ENCODE measurements around the gene B4GALT4.

B4GALT4 gene

DNA sequence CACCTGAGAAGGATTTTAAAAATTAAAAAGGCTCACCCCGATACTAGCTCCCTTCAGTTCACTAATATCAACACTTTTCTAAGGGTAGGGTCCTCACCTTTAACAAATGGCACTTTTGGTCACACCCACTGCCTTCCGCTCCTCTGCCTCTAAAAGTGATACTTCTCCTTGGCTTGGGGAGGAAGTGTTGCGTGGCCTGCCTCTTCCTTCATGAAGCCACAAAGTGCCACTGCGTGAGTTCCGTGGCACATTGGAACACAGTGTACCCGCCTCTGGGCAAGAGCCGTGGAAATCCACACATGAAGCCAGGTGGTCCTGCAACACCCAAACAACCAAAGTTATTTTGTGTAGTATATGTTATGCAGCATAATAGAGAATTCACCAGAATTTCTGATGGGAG lies 3.9 kb downstream of the B4GALT4 start:
- no peak for DNase-seq

DNA sequence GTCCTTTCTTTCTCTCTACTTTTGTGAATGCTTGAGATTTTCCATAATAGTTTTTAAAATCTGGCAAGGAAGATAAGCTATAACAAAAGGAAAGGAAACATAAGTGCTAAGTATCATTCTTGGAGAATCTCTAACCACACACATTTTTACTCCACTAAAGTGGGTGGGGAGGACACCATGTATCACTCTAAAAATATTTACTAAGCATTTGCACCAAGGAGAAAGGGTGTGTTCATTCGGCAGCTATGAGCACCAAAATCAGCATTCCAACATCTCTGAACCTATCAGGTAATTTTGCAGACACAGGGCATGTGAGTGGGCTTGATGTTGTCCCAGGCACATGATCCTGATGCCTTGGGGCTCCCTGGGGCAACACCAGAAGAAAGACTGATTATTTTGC lies 5.5 kb downstream of the B4GALT4 start:
- no peak for DNase-seq

DNA sequence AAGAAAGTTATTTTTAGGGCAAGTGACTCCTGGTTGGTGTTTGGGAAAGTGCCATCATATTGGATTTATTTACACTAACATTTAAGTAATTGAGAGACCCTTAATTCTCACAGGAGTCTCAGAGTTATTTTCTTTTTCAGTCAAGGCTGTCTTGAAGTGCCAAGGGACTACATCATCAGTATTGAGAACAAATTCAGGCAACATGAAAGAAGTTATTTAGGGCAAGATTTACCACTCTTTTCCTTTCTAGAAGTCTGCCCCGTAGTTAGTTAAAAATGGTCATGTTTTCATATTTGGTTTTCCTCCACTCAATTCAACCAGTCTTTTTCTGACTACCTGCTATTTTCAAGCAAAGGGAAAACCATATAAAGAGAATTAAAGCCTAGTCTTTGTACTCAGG lies 6.1 kb downstream of the B4GALT4 start:
- DNase-seq: no peak

DNA sequence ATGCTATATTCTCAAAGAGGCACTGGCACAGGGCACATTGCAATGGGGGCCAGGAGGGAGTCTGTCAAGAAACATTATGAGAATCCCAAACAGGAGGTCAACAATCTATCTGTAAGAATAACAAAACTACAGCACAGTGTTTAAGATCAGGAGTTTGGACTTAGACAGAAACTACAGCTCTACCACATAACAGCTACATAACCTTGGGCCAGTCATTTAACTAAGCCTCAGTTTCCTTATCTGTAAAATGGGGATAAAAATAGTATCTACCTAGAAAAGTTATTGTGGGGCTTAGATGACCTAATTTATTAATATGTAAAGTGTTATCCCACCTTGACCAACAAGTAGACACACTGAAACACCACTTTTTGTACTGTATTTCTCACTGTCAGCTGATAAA lies 9.9 kb downstream of the B4GALT4 start:
- no peak for DNase-seq

DNA sequence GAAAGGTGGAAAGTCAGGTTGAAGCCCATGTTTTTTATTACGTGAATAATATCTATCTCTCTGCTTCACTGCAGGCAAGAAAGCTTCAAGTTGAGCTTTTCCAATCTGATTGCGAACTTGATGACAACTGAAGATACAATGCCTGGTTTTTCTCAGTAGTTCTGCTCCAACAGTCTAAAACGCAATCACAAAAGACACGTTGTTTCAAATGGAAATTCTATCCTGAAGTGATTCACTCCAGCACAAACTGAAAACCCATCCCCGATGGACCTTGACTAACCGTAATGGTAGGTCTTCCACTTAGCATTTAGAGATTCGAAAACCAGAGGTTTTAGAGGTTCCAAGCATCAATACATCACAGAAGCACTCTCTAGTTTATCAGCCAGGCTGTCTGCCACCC lies 10.6 kb downstream of the B4GALT4 start:
- no peak for DNase-seq

DNA sequence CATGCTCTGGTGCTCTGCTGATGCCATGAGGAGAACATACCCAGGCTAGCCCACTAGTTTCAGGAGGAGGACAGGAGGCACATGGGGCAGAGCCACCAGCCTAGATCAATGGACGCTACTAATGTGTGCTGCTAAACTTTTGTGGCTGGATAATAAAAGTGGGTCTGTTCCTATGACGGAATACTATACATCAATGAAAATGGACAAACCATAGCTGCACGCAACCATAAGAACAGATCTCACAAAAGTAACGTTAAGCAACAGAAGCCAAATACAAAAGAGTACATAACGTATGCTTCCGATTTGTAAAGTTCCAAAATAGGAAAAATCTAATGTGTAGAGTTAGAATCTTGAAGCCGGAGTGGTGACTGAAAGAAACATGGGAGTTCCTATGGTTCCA lies 11.5 kb downstream of the B4GALT4 start:
- DNase-seq: no peak

DNA sequence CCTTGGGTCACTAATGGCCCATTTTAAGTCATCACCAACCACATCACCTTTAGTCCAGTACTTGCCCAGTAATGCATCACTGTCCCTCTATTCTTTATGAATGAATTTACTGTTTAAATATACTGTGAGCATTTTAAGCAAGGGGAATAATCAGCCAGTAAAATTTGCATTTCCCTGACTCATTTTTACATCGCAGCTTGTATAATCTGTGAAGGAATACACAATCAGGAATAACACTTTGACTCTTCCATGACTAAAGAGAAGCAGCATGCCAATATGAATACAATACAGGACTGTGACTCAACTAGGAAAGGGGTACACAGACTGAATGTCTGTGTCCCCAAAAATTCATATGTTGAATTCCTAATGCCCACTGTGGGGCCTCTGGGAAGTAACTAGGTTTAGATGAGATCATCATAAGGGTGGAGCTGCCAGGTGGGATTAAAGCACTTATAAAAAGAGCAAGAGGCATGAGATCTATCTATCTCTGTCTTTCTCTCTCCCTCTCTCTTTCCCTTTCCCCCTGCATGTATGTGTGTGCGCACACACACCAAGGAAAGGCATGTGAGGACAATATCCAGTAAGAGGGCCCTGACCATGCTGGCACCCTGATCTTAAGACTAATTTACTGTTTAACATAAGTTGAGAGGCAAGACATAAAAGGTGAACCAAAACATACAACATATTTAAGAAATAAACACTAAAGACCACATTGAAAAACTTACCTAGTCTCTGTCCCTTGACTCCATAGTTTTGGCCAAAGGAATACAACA lies 12.1 kb downstream of the B4GALT4 start:
- DNase-seq: no peak

DNA sequence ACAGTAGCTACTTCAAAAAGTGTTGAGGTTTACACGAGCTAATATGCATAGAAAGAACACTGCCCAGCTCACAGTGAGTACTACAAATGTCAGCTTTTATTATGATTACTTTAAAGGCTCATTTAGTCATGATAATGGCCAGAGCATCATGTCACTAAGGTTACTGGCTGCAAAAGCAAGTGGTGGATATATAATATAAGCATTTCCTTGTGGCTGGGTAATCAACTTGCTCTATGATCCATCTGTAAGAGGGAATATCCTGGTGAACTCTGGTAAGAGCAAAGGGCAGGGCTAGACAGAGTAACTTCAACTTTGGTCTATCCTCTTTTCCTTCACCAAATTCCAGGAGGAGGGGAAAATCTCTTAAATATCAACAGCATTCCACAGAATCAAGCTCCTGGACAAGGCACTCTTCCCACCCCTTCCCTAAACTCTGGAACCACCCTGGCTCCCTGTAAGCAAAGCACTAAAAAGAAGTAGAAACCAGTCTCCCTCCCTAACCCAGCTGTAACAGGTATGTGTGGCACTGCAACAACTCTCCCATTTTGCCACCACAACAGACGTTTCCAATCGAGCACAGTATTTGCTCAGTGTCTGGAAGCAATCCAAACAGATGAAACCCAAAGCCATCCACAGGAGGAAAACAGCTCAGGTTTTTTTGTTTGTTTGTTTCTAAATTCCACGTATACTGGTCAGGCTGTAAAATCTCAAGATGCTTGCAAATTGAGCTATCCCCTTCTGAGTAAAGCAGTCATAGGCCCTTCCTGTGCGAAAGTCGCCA lies 13.4 kb downstream of the B4GALT4 start:
- DNase-seq: no peak

DNA sequence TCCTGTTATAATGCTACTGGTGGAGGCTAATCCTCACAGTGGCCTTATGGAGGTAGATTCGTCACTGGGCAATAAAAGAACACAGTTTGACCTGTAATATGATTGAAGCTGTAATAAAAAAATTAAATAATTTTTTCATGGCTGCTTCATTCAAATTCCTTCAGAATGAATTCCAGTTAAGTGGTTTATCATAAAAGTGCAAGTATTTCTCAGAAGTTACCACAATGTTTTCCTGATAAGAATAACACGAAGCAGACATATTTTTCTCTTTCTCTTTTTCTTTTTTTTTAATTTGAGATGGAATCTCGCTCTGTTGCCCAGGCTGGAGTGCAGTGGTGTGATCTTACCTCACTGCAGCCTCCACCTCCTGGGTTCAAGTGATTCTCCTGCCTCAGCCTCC lies 15.6 kb downstream of the B4GALT4 start:
- DNase-seq: no peak

DNA sequence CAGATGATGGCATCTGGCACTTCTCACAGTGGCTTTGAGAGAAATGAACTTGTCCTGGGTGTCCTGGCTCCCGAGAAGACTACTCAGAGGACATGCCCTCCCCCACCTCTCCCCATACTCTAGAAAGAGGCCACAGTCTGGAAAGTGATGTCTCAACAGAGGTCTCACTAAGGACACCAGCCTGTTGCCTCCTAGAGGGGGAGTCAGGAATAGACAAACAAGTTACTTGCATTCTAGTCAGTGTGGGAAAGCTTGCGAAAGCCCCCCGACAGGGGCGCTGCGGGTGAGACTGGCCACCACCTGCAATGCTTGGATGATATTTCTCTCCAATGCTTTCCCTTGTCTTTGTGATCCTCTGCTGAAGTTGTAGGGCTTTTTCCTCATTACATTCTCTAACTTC lies 17.2 kb downstream of the B4GALT4 start:
- DNase-seq: no peak

DNA sequence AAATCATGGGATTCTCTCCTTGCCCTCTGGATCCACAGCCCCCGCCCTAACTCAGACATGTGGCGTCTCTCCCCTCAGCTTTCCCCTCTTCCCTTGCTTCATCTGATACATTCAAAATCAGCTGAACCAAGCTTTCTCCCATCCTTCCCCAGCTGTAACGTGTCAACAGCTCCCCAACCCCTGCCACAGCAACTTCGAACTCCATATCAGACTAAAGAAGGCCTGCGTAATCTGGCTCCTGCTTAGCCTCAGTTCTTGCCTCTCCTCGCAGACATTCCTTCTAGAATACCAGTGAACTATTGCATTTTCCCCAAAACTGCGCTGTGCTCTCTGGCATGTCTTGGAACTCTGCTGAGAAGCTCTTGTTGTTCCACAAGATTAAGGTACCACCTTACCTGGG lies 18.3 kb downstream of the B4GALT4 start:
- no peak for DNase-seq

DNA sequence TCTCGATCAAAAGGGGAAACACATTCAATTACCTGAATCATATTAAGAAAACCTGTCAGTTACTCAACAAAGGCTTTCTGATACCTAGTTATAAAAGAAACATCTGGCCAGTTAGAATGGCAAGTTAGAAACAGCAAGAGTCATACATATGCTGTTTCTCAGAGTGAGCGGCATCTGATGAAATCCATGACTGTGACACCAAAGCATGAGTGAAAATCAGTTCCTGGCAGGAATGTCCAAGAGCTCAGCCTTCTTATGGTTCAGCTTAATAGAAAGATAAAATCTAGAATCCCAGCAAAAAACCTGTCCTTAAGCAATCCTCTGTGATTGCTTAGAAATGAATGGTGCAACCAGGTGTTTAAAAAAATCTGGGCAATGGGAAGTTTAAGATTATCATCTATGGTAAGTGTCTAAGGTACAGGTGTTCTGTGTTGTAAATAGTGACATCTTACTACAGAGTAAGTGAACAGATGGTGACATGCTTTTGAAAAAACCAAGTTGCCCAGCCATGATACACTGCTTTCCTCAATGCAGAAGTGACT lies 18.8 kb downstream of the B4GALT4 start:
- no peak for DNase-seq

DNA sequence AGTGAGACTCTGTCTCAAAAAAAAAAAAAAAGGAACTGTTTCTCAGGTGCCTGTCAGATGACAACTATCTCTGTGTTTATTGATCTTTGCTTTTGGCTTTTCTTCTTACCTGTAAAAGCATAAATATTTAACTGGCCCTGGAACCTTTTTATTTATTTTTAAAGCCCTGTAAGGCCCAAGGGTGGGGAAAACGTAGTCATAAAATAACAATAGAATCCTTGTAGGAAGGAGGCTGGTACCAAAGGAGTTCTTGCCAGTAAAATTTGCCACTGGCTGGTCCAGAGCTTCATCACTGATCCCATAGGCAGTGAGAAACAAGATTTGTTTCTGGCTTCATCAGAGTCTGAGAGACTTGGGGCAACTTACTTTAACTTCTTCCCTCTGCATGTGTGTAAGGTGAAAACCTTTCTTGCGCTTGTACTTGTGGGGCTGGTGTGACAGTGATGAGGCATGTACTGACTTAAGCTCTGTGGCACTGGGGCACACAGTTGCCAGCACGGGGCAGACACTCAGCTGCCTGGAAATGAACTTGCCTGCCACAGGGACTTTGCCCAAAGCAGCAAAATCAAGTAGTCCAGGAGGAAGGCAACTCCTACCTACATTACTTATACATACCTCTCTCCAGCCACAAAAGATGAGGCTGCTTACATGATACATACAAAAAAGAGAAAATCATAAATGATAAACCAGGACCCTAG lies 19.6 kb downstream of the B4GALT4 start:
- DNase-seq: no peak

DNA sequence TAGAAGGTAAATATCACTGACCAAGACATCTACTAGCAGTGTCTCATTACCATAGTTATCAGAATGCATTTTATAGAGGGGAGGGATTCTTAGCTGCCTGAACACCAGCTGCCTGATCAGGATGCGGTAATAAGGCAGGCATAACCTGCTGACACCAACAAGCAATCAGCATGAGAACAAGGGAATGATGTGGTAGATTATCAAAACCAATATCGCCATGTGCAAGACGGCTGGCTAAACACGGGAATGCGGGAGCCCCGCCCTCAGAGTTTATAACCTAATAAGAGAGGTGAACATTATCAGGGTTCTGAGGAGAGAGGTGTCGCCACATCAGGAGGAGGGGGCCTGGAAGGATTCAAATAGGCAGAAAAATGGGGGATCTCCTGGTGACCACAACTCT lies 20.5 kb downstream of the B4GALT4 start:
- DNase-seq: no peak

DNA sequence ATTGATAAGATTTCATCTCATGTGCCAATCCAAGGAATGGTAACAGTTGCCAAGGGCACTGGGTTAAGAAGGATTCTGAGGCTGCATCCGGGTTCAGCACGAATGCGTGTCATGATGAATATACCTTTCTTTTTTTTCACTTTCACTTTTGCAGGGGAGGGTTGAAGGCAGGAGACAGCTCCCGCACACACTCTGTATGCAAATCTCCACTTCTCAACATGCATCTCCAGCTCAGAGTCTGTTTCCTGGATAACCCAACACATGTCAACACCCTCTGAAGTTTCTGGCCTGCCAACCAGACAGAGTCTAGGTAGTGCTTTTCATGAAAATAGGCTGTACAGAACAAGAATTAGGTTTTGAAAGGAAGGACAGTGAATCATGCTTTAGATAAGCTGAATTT lies 21.6 kb downstream of the B4GALT4 start:
- no peak for DNase-seq

DNA sequence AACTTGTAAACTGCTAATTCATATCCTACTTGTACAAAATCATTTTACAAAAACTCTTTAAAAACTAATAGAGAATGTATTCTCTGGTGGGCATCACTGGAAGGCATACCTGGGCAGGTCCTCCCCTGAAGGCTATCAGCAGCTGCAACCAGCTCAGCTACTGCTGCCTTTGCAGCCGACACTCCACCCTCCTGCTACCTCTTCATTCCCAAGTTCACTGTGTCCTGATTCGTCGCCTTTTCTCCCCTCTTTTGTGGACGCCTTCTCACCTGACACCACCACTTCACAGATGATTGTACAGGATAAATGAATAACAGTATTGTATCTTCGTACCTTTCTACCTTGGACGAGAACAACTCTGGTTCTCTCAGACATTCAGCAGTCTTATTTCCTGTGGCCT lies 28.9 kb downstream of the B4GALT4 start:
- no peak for DNase-seq

DNA sequence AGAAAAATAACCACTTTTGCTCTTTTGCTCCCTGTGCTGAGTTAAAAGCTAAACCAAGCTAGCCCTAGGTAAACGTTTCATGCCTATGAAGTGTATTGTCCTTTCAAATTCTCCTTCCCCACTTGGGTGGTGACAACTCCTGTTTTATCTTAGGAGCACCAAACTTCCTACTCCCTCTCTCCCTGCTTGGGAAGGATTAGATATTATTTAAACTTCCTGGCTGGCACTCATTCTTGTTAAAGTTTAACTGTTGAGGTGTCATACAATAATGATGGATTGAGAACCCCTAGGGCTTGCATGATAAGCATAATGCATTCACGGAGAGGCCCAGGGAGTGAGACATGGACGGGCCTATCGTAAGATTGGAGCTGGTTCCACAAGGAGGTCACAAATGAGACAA lies 29.5 kb downstream of the B4GALT4 start:
- DNase-seq: no peak

DNA sequence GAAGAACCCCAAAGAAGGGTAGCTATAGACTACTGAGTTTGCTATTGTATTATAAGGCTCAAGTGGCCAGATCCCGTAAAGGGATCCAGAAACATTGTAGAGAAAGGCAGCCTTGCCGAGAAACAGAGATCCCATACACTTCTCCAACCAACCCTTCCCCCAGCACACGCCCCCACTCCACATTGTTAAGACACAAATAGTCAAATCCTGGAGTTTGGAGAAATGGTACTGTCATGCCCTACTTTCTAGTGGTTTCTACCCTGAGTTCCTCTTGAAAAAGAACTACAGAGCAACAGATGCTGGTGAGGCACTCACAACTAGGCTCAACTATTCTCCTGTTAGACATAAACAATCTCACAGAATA lies 33.2 kb downstream of the B4GALT4 start:
- DNase-seq: no peak

DNA sequence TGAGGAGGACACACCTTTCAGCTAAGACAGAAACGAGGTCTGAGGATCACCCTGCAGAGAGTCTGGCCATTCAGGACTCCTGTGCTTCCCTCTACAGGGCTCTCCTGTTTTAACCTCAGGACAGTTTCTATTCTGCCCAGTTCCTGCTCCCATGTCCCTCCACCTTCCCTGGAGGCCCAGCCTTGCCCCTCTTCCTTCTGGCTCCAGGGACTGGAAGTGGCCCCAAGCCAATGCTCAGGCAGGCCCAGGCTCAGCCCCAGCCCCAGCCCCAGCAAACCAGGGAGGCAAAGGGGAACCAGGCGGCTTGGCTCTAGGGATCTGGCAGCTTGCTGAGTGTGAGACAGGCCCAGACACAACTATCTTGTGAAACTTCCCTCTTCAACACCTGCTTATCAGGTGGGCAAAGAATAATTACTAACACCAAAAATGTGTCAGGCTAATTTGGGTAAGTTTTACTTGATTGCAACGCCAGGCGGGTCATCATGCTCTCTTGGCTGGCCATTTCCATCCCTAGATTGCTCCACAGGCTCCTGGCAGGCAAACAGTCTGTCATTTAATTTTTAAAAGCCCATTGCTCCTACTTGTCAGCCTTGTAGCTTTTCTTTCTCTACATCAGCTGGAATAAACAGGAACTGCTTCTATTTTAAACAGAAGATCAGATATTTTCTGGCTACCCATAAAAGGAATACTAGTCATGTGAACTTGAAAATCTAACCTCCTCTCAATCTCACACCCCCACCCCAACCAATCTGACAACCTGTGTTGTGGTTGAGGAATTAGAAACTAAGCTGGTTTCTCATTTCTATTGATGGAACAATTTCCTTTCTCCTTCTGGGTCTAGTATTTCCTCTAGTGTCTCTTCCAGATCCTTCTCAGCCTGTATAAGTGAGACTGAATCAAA lies 33.8 kb downstream of the B4GALT4 start:
- no peak for DNase-seq

DNA sequence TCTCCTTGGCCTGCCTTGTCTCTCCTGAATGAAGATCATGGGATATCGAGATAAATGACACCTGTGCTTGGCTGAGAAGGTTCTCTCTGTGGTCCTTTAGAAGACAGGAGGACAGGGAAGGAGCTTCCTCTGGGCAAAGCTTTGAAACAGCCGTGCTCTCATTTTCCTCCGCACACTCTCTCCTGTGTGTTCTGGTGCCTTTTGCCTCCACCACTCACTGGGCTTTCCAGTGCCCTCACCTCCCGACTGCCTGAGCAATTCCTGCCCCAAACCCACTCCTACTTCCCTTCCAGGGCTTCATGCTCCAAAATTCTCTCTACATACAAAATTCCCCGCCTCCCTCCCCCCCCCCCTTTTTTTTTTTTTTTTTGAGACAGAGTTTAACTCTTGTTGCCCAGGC lies 35.0 kb downstream of the B4GALT4 start:
- DNase-seq: no peak

DNA sequence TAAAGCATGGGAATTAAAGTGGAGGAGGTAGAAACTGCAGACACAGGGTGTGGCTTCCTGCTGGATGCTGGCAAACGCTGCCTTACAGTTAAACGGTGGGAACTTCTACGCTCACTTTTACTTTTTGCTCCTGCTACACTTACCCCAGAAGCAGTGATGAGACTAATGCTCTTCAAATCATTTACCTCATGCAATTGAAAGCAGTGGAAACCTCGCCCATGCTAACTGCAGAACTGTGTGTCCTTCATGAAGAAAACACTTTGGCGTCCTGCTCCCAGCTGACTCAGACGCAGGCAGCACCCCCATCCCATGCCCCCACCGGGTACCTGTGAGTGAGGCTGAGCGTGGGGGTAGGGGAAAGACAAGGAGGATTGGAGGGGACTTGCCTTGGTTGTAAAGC lies 35.5 kb downstream of the B4GALT4 start:
- DNase-seq: no peak

DNA sequence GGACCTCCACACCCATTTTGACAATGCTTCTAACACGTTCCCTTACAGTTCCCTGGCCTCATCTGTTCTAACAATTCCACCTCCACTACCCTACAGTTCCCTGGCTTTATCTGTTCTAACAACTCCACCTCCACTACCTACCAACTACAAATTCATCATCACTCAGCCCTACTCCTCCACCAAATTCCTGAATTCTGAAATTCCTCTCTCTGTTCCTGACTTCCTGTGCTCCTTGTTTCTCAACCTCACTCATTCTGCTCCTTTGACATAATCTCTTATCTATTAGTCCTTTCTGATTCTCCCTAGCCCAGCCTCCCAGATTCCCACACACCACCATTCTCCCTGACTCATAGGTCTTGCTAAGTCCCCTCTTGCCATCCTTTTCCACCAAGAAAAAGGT lies 44.8 kb downstream of the B4GALT4 start:
- DNase-seq: no peak

DNA sequence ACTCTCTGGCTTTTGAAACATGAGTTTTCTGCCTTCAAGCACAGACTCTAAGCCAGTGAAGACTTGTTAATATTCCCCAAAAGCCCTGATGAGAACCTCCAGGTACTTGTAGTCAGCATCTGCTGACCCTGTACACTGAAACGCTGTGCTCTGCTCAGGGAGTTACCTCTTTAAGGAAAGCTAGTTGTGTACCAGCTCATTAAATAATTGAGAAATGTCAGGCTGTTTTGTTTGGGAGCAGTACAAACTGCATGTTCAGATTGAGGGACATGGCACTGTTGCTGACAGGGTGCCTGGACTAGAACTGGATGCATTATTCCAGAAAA lies 45.6 kb downstream of the B4GALT4 start:
- no peak for DNase-seq
